K562 (cell line): ENCODE results near the gene SRGAP3. TPM values are rescaled to one million over a fixed set of nuclear protein-coding genes. Genes with fewer than 3 reads are reported as not detected.

Experiments
- ARID1B ChIP-seq: fragments of 450-650 bp; IDR thresholded peaks from 2 replicates; pipeline ENCODE4 v1.6.1; 2016; ENCODE audit warnings: antibody characterized with exemption, mild to moderate bottlenecking, inconsistent platforms
- ATF7 ChIP-seq: fragments of 450-650 bp; IDR thresholded peaks from 2 replicates; pipeline ENCODE4 v1.7.1; 2014; ENCODE audit warnings: mild to moderate bottlenecking, moderate library complexity
- BRD4 ChIP-seq: fragments of 200-600 bp; sonication (generic); IDR thresholded peaks from 2 replicates; pipeline ENCODE4 v1.6.1; 2017; ENCODE audit warnings: inconsistent platforms
- CBFA2T2 ChIP-seq: fragments of 450-650 bp; conservative IDR thresholded peaks from 2 replicates; pipeline ENCODE4 v1.6.1; 2017; ENCODE audit warnings: mild to moderate bottlenecking
- CBX5 ChIP-seq: IDR thresholded peaks from 2 replicates; pipeline ENCODE4 v1.6.1; 2014; ENCODE audit warnings: low read depth, borderline replicate concordance
- CC2D1A ChIP-seq: fragments of 450-650 bp; IDR thresholded peaks from 2 replicates; pipeline ENCODE4 v1.6.1; 2017; ENCODE audit warnings: mild to moderate bottlenecking
- CEBPG ChIP-seq, 3 experiments: fragments of 200-800 bp in 1 of 3; sonication (Bioruptor generic) in 1 of 3; sonication (generic) in 1 of 3; formaldehyde crosslinking in 1 of 3; IDR thresholded peaks in 2 of 3; conservative IDR thresholded peaks in 1 of 3; 2 replicates each; pipeline versions ENCODE4 v1.6.1 to v1.8.0; 2016 to 2022; ENCODE audit warnings: missing compliant biosample characterization in 2 of 3, missing genetic modification characterization in 2 of 3, mild to moderate bottlenecking in 1 of 3, missing genetic modification reagents in 1 of 3
- ETS2 ChIP-seq: IDR thresholded peaks from 2 replicates; pipeline ENCODE4 v1.6.1; 2016; ENCODE audit warnings: borderline replicate concordance, missing genetic modification characterization, mild to moderate bottlenecking, moderate library complexity, missing compliant biosample characterization; ENCODE audit not compliant: poor library complexity, severe bottlenecking
- FOSL1 ChIP-seq: fragments of 200-800 bp; sonication (Bioruptor generic); conservative IDR thresholded peaks from 2 replicates; pipeline ENCODE4 v1.6.1; 2016; ENCODE audit warnings: missing genetic modification characterization, missing compliant biosample characterization
- HDGF ChIP-seq: fragments of 450-650 bp; IDR thresholded peaks from 2 replicates; pipeline ENCODE4 v1.6.1; 2016
- KAT8 ChIP-seq: fragments of 450-650 bp; IDR thresholded peaks from 2 replicates; pipeline ENCODE4 v1.6.1; 2016; ENCODE audit warnings: low read depth, mild to moderate bottlenecking
- MAFG ChIP-seq: fragments of 450-650 bp; conservative IDR thresholded peaks from 2 replicates; pipeline ENCODE4 v1.6.1; 2016; ENCODE audit warnings: missing genetic modification characterization, missing compliant biosample characterization
- NCOA2 ChIP-seq, 2 experiments: fragments of 450-650 bp; IDR thresholded peaks; 2 replicates each; pipeline ENCODE4 v1.6.1; 2018; ENCODE audit warnings: mild to moderate bottlenecking in 2 of 2, moderate library complexity in 1 of 2; ENCODE audit not compliant: partially characterized antibody in 2 of 2
- POLR3G ChIP-seq: IDR thresholded peaks from 2 replicates; pipeline ENCODE4 v1.6.1; 2011; ENCODE audit not compliant: insufficient read length, insufficient replicate concordance; ENCODE audit errors: extremely low read depth
- RAD21 ChIP-seq, 2 experiments: fragments of 250-450 bp in 1 of 2; fragments of 450-650 bp in 1 of 2; sonication (Bioruptor Pico) in 1 of 2; formaldehyde crosslinking in 1 of 2; IDR thresholded peaks in 1 of 2; conservative IDR thresholded peaks in 1 of 2; 2 replicates each; pipeline versions ENCODE4 v1.4.0 to v1.8.0; 2020 to 2022; ENCODE audit warnings: mild to moderate bottlenecking in 2 of 2, moderate library complexity in 1 of 2
- RCOR1 ChIP-seq, 2 experiments: IDR thresholded peaks; 2 replicates each; pipeline ENCODE4 v1.6.1; 2012; ENCODE audit warnings: low read depth in 2 of 2, low read length in 2 of 2, borderline replicate concordance in 1 of 2, improper control_type of control experiment in 1 of 2
- SRSF3 ChIP-seq: fragments of 200-400 bp; formaldehyde crosslinking; IDR thresholded peaks from 2 replicates; pipeline ENCODE4 v1.6.1; 2016; ENCODE audit warnings: mild to moderate bottlenecking, low read length, moderate library complexity; ENCODE audit not compliant: insufficient read depth
- TCF15 ChIP-seq: fragments of 250-450 bp; sonication (Bioruptor Pico); IDR thresholded peaks from 2 replicates; pipeline ENCODE4 v1.8.0; 2022; ENCODE audit warnings: moderate library complexity, mild to moderate bottlenecking, inconsistent platforms
- VEZF1 ChIP-seq: fragments of 200-800 bp; sonication (Bioruptor generic); IDR thresholded peaks from 2 replicates; pipeline ENCODE4 v1.6.1; 2017; ENCODE audit warnings: missing genetic modification characterization, missing compliant biosample characterization
- ZBED1 ChIP-seq: IDR thresholded peaks from 2 replicates; pipeline ENCODE4 v1.6.1; 2014
- ZBTB2 ChIP-seq: fragments of 450-650 bp; IDR thresholded peaks from 2 replicates; pipeline ENCODE4 v1.6.1; 2016; ENCODE audit warnings: antibody characterized with exemption
- ZNF384 ChIP-seq: IDR thresholded peaks from 2 replicates; pipeline ENCODE4 v1.6.1; 2012; ENCODE audit warnings: low read depth, low read length, improper control_type of control experiment
- ZNF76 ChIP-seq: fragments of 250-450 bp; sonication (Bioruptor Pico); IDR thresholded peaks from 2 replicates; pipeline ENCODE4 v1.4.0; 2020; ENCODE audit warnings: mild to moderate bottlenecking, moderate library complexity, borderline replicate concordance
- polyA plus RNA-seq, 8 experiments: library from polyadenylated mRNA; depleted of rRNA in 4 of 8; stranded (reverse) in 5 of 8; unstranded in 3 of 8; fragments of >200 nt; fragmentation: Nextera tagmentation in 2 of 8; fragmentation: Illumina TruSeq in 1 of 8; extraction: Ambion mirVana in 2 of 8; extraction: Trizol in 1 of 8; gene quantifications; 2 replicates each; pipeline versions ENCODE4 v1.2.1 to v1.2.3, GENCODE V29; 2011 to 2014; ENCODE audit warnings: inconsistent platforms in 1 of 8, missing spikeins in 1 of 8
- total RNA-seq, 7 experiments: library from RNA; depleted of rRNA in 6 of 7; stranded (reverse); fragments of >200 nt in 6 of 7; fragmentation: Illumina TruSeq in 2 of 7; extraction: Trizol in 2 of 7; gene quantifications; 2 replicates each; pipeline versions ENCODE4 v1.2.1 to v1.2.3, GENCODE V29; 2011 to 2021; ENCODE audit warnings: low replicate concordance in 1 of 7
- TF ChIP-seq, protein P1 (sequence below): sonication (generic); formaldehyde crosslinking; IDR thresholded peaks from 2 replicates; pipeline ENCODE4 v1.8.0; 2022; ENCODE audit warnings: mild to moderate bottlenecking, low read depth, missing genetic modification reagents
- TF ChIP-seq, protein P2 (sequence below): sonication (generic); formaldehyde crosslinking; IDR thresholded peaks from 2 replicates; pipeline ENCODE4 v1.8.0; 2022; ENCODE audit warnings: missing genetic modification reagents, mild to moderate bottlenecking, borderline replicate concordance

SRGAP3 gene
- total and polyA plus RNA-seq, 9 of the 15 experiments (the other 6 are each of a cell fraction or from before 2014, with no cell fraction given), result 0.11 to 0.85 (median 0.35) TPM; not detected in 2

DNA sequence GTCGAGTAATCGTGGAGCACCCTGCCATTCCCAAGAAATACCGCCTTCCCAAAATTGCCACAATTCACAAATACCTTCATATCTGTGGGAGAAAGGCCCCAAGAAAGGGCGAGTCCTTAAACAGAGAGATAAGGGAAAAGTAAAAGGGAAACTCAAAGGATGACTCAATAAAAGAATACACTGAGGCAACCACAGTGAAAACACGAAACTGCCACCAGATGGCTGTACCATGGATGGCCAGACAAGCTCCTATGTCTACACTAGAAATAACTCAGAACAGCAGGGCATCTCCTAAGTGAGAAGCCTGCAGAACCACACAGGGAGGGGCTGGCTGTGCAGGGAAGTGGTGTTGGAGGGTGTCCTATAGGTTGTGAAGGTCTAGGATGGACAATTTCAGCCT is 25.0 kb downstream of the SRGAP3 start (continued):
- TF ChIP-seq ARID1B, result peak; percentile 48; the same call in 1 of the 2 replicates
- TF ChIP-seq MAFG, result no peak
- TF ChIP-seq TCF15 (CRISPR knock-in tag), result no peak
- TF ChIP-seq ZNF76 (CRISPR knock-in tag), result no peak
- TF ChIP-seq POLR3G, result no peak
- TF ChIP-seq ZBTB2, result no peak
- TF ChIP-seq VEZF1 (CRISPR knock-in tag), result peak; percentile 18; the same call in 1 of the 2 replicates
- no peak for TF ChIP-seq ZNF384
- TF ChIP-seq, protein P1, sequence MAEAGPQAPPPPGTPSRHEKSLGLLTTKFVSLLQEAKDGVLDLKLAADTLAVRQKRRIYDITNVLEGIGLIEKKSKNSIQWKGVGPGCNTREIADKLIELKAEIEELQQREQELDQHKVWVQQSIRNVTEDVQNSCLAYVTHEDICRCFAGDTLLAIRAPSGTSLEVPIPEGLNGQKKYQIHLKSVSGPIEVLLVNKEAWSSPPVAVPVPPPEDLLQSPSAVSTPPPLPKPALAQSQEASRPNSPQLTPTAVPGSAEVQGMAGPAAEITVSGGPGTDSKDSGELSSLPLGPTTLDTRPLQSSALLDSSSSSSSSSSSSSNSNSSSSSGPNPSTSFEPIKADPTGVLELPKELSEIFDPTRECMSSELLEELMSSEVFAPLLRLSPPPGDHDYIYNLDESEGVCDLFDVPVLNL (CRISPR knock-in tag), result no peak
- no peak for TF ChIP-seq HDGF
- no peak for TF ChIP-seq CBFA2T2
- peak; percentile 19 to 21; a peak in 2 of 4 replicates for TF ChIP-seq RAD21 (CRISPR knock-in tag; conservative IDR thresholded peaks at IDR 0.05 in 1 of 2, IDR thresholded peaks at IDR 0.05 in 1 of 2)
- TF ChIP-seq, protein P2, sequence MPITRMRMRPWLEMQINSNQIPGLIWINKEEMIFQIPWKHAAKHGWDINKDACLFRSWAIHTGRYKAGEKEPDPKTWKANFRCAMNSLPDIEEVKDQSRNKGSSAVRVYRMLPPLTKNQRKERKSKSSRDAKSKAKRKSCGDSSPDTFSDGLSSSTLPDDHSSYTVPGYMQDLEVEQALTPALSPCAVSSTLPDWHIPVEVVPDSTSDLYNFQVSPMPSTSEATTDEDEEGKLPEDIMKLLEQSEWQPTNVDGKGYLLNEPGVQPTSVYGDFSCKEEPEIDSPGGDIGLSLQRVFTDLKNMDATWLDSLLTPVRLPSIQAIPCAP (CRISPR knock-in tag), result no peak
- TF ChIP-seq BRD4, result no peak
- TF ChIP-seq FOSL1, result peak; percentile 74
- no peak for TF ChIP-seq ZBED1
- TF ChIP-seq ATF7, result peak; percentile 43; the same call in 1 of the 2 replicates
- TF ChIP-seq NCOA2 (IDR thresholded peaks at IDR 0.05; ENCODE audit: partially characterized antibody in 2 of 2), result no peak
- TF ChIP-seq CC2D1A, result no peak
- TF ChIP-seq CEBPG (CRISPR knock-in tag; IDR thresholded peaks at IDR 0.05), result peak; percentile 57
- peak; percentile 87 to 90 for TF ChIP-seq CEBPG (tag; conservative IDR thresholded peaks at IDR 0.05 in 1 of 2, IDR thresholded peaks at IDR 0.05 in 1 of 2)
- TF ChIP-seq KAT8, result no peak
- TF ChIP-seq RCOR1 (IDR thresholded peaks at IDR 0.05; ENCODE audit: borderline replicate concordance in 1 of 2, low read depth in 2 of 2, low read length in 2 of 2), result no peak
- no peak for TF ChIP-seq SRSF3
- TF ChIP-seq CBX5, result no peak
- TF ChIP-seq ETS2 (tag), result no peak
